NCI-H1694 treated with DMSO at 0.1 percent for 48 hours (cell line): Measurements from ENCODE around the gene DEGS2.
A peak's percentile ranks its signal among the peaks of the same experiment; 100 is the strongest.

ENCODE experiments used
- DNase-seq: peaks from one replicate; lab custom pipeline; 2025; lab: John Stamatoyannopoulos, UW

Gene DEGS2

DNA sequence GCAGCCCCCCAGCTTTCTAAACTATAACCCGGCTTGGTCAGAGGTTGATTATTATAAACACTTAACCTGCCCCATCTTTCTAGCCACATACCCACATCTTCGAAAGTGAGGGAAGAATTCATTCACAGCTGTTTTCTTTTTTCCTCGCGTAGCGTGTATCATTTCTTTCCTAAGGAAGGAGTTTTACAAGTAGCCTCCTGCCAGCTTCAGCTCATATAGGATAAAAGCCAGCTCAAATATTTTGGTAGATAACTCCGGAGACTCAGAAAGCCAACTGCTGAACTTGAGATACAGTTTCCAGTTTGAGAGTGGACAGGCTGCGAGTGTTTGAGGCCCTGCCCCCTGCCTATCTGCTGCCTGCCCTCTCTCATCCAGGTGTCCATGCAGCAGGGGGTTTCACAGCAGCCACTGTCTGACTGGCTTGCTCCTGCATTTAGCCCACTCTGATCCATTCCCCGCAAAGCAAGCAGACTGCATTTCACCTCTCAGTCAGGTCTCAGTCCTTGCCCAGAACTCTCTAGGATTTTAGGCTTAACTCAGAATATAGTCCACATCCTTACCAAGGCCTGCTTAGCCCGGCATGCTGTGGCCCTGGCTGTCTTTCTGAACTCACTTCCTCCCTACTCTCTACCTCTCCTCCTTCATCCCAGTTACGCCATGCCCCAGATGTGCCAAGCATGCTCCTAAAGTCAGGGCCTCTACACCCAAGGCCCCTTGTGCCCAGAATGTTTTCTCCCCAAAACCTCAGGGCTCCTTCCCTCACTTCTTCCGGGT, 47.3 kb downstream of the DEGS2 start:
- DNase-seq = no peak

DNA sequence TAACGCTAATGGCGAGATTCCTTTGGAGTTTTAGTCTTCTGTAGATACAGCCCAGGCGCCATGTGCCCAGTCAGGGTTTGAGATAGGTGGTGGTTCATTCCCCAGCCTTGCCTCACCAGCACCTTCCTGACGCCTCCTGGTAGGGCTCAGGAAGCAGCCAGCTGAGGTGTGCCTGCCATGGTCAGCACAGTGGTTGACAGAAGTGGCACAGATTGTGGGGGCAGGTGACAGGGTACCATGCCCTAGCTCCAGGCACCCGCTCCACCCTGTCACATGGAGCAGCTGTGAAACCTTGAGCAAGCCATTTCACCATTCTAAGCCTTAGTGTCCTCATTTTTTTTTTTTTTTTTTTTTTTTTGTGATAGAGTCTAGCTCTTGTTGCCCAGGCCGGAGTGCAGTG, 48.6 kb downstream of the DEGS2 start:
- no peak for DNase-seq

DNA sequence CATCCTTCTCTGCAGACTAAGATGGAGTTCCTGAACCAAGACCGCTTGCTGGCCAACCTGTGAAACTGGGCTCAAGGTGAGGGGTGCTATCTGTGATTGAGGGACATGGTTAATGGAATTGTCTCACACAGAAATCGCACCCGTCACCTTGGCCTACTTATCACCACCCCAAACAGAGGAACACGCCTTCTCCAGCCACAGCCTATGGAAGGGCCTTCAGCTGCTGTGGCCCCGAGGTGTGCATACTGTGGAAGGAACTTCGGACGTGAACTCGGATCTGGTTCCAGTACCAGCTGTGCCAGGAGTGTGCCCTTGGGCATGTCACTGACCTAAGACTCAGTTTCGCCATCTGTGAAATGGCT, 49.9 kb downstream of the DEGS2 start:
- DNase-seq = no peak

DNA sequence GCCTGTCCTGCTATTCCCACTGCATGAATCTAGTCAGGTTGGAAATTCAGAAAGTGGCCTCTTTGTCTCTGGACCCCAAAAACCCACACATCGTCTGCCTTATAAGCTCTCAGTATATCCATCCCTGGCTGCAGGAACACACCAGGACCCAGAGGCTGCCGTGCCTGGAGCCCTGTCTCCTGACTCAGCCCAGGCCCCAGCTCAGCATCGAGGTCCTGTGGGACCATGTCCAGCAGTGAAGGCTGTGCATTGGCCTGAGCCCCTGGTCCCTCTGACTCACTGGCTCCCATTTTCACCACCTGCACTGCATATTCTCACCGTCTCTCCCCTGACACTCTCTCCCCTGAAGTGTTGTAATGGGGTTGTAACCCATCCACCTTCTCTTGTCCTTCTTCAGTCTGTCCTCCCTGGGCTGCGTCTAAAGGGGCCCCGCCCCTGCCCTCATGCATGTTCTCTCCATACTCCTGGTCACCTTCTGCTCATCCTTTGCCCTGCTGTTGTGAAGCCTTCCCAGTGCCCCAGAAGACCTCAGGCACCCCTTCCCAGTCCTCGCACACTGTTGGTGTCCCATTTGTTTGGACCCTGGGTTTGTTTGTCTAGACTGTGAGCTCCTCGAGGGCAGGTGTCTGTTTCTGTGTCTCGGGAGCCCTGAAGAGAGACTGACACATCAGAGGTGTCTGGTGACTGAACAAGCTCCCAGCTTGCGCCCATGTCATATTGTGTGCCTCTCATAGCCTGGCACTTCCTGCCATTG, 50.4 kb downstream of the DEGS2 start:
- DNase-seq = no peak

DNA sequence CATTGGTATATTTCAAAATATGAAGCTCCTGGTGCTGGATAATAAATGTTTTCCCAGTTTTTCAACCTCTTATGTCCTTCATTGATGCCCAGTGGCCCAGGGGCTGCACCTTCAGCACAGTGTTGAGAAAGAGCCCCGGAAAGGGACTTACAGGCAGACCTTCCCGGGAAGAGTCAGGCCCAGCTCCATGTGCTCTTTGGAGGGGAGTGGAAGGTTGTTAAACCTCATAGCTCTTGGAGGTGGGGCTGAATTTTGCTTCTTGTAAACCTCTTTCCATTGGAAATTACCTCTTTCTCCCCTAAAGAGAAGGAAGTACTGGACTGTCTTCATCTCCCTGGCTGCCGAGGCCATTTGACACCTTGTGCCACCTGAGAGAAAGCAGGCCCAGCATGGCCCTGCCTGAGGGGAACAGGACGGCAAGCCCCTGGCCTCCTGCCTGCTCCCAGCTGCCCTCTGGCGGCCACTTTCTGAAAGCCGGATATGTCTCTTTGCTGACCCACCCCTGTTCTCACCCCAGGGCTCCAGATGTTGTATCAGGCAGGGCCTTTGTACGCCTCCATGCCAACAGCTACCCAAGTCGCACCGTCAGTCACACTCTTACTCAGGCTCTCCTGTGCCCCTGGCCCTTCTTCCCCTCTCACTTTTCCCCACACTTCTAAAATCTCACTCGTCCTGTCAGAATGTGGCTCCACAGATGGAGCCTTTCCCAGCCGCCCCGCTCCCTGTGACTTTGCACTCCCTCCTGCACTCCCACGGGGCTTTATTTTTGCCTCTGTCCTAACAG, 51.2 kb downstream of the DEGS2 start:
- peak; percentile 80 for DNase-seq

DNA sequence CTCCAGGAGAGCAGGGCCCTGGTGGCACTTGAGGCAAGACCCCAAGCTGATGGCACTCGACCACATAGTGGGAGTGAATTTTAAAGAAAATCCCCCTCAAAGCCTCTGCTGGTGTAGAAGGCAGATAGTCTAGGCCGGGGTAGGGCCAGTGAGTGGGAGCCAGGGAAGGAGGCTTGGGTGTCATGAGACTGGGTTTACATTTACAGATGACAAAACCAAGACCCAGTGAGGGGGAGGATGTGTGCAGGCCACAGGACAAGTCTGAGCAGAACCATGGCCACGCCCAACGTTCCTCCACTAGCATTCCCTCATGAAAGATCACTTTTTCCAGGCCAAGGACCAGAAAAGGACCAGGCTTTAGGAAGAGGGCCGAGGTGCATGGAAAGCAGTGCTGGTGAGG, 52.2 kb downstream of the DEGS2 start:
- no peak for DNase-seq

DNA sequence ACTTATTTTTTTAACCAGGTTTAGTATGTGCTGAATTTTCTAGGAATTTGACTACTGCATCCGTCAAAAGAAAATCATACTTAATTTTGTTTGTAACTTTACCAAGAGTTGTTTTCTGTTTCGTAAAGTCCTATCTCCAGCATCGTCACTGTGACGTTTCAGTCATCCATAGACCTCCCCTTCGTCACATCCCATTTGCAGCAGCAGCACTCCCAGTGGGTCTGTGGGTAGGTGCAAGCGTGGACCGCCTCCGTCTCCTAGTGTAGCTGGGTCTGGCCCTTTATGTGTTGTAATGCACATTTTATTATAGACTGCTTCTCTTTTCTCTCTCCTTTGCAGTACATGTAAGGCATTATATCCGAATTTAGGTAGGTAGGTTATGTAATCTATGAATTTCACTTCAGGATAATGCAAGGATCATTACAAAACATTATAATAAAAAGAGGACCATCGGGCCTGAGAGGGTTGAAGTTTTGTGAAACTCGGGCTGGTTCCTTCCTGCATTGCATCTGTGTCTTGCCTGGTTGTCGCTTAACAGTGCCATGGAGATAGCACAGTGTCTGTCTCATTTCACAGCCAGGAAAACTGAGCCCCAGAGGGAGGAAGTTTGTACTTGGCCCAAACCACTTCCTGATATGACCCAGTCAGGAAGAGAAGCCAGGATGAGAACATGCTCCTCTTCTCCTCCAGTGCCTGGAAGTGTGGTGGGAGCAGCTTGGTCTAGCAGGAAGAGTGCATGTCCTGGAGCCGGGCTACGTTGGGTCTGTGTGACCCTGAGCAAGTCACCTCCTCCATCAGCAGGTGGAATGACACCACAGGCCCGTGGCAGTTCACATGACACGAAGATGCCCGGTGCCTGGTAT, 53.0 kb downstream of the DEGS2 start:
- no peak for DNase-seq

DNA sequence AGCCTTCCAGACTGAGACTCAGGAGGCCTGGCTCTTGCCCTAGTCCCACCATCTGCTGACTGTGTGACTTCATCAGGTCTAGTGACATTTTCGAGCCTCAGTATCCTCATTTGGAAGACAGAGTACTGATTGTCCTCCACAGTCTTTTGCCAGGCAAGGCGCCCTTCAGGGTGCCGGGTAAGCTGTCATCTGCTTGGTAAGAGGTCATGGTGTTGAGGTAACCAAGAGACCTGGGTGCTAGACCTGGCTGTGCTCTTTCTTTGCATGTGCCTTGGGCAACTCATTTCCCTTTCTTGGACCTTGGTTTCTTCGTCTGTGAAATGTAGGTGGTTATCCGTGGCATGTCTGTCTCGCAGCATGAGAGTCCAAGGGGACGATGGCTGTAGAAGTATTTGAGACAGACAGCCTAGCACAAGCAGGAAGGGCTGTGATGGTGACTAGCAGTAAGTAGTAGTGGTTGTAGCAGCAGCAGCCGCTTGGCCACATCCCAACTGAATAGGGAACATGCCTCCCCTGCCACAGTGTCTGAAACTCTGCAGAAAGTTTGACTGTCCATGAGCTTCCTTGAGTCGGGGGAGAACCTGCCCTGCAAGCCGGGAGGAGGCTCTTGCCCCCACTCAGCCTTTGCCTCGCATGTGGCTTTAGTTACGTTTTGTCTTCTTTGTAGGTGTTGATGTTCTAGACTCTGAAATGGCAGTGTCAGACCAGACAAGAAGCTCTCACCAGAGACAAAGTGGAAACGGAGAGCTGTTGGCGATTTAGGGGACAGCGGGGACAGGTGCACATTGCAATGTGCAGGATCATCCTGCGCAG, 53.9 kb downstream of the DEGS2 start:
- no peak for DNase-seq

DNA sequence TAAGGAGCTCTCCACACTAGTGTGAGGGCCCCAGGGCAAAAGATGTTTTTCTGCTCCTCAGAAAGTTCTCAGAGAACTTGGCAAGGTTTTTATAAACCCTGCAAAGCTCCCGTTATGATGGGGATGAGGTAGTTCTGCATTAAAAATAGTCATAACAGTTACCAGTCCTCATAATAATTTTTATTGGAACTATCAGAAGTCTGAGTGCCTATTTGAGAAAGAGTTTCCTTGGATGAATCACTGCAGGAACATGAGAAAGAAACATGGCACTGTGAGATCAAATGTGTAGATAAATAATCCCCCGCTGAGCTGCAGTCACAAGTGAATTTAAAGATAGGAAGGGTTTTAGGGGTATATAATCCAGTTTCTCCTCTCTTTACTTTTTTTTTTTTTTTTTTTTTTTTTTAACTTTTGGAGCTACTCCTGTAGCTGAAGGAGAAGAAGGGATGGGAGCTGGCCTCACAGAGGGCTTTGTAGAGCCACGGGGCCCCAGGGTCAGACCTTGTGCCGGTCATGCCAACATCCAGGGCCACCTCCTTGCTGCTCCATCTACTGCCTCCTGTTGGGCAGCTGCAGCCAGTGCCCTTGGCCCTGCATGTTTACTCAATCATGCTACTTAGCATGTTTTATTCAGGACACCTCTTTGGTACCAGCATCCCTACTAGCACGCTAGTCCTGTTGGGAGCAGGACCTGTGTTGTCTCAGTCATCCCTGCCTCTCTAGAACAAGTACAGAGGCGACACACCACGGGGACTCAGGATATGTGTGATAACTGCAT, 54.7 kb downstream of the DEGS2 start:
- DNase-seq = no peak

DNA sequence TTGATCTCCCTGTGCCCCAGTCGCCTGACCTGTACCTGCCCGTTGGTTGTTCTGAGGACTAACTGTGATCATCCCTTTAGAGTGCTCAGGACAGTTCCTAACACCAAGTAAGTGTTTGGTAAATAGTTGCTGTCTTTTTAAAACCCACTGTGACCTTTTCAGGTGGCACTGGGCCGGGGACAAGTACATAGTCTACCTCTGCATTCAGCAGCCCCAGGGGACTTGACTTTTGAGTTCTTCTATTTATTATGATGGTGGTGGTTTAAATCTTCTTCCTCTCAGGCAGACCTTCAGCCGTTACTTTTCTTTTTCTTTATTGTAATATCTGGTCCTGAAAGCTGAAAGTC, 55.5 kb downstream of the DEGS2 start:
- DNase-seq = no peak

DNA sequence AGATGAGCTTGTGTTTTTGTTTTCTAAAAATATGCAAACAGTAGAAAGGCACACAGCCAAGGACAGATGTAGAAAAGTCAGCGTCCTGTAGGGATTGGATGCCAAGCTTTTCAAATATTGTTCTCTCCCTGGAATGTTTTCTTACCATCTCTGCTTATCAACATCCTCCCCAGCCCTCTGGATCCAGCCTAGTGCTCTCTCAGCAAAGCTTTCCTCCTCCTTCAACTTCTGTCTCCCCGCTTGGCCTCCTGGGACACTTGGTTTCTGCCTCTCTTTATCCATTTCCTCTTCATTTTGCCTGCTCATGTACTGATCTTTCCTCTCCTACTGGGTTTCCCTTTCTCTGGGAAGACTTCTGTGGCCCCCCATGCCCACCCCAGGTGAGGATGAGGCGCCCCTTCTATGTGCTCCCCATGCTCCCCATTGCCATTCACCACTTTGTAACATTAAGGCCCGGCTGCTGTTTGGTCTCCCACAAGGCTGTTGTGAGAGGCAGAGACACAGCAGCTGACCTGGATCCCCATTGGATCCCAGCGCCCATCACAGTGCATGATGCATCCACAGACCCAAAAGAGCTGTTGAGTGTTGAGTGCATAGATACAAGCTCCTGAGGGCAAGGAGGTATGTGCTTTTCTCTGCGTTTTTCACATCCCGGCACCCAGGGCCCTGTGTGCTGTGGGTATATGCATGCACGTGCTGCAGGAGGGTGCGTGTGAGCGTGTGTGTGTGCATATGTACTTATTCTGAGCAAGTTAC, 56.0 kb downstream of the DEGS2 start:
- DNase-seq = peak; percentile 47

DNA sequence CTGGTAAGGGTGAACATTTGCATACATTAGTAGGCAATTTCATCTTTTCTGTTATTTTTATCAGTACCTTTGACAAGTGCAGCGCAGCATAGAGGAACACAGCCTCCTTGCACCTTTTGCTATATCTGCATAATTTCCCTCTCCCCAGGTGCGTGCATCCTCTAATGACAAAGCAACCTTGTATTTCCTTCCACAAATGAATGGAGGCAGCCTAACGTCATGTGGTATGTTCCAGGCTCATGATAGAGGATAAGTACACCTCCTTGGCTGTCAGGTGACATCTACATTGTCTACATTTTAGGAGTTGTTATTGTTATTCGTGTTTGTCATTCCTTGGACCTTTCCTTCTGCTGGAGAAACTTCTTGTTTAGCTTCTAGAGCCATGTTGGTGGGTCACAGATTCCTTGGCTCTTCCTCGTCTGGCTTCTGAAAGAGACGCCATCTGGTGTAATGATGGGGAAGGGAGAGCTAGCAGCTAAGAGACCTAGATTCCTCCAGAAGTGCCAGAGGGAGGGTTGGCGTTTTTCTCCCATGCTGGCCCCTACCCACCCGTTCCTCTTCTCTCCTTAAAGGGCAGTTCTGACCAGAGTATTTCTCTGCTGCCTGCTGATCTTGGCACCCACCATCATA, 57.2 kb downstream of the DEGS2 start:
- no peak for DNase-seq

DNA sequence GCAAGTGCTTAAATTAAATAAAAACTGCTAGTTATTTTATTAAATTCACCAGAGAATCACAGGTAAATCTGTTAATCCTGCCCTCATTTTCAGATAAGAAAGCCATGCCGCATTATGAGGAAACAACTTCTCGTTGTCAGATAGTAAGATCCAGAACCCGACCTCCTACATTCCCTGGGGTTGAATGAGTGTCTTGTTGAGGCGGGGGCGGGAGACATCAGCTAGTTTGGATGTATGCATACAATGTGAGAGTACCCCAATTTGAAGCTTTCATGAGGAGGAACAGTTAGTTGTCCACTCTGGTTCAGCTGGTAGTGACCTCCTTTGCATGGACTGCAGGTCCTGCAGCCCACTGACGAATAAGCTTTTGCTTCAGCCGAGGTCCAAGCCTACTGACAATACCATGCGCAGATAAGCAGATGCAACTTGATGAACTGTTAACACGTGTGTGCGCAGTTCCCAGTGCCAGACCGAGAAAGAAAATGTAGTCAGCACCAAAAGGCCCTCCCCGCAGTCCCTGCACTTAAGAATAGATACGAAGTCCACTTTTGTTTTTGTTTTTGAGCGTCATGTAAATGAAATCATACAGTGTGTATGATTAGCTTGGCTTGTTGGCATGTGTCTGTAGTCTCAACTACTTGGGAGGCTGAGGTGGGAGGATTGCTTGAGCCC, 59.3 kb downstream of the DEGS2 start:
- no peak for DNase-seq

DNA sequence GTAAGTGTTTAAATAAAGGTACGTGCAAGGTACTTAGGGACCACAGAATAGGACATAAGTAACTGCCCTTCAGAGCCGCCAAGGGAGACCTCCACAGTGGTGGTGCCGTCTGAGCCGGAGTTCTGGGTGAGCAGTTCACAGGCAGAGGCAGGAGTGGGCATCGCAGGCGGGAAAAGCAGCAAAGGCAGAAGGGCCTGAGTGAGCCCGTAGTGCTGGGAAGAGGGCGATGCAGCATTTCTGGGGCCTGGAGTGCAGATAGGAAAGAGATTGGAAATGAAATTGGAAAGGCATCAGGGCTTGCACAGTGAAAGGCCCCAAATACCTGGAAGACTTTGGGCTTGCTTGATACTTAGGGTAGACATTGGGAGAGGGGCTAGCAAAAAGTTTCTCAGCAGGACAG, 61.3 kb downstream of the DEGS2 start:
- DNase-seq = no peak

DNA sequence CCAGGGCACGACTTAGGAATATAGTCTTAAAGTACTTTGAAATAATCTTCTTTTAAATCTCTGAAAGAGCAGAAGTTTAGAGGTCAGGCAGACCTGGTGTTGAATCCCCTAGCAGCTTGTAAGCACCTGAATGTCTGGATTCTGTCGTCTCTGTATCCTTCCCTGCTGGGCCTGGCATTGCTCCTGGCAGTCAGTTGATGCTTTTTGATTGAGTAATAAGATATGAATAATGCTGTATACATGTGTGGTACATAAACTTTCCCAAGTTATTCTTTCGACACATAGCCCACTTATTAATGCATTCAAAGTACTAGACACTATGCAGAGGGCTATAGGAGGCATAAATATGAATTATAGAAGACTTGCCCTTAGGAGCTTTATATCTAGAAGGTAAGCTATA, 62.8 kb downstream of the DEGS2 start:
- DNase-seq = no peak
